Trophoblast cell (in vitro differentiated cells and primary cell): Measurements from ENCODE around the gene OBSCN.
A peak's percentile ranks its signal among the peaks of the same experiment; 100 is the strongest.
"Not testable (repeated sequence)": the region's sequence is repeated elsewhere in the genome, so short reads cannot be mapped to it uniquely, and the experiment has no call there.

ENCODE experiments used
- DNase-seq, 2 donors: peaks; one replicate each; pipeline ENCODE4 v3.0.0-alpha.2; 2016
- H2AFZ ChIP-seq: 2 replicates; pipeline ENCODE4 v1.6.1; 2013; ENCODE audit warnings: low read length, moderate library complexity, mild to moderate bottlenecking; ENCODE audit not compliant: insufficient read depth, poor library complexity
- H2AK5ac ChIP-seq: 2 replicates; pipeline ENCODE4 v1.6.1; 2013; ENCODE audit warnings: mild to moderate bottlenecking, low read length
- H2BK120ac ChIP-seq: 2 replicates; pipeline ENCODE4 v1.6.1; 2013; ENCODE audit warnings: low read length, mild to moderate bottlenecking, moderate library complexity; ENCODE audit not compliant: insufficient read depth, poor library complexity
- H2BK12ac ChIP-seq: 2 replicates; pipeline ENCODE4 v1.6.1; 2013; ENCODE audit warnings: mild to moderate bottlenecking, low read length, moderate library complexity
- H2BK5ac ChIP-seq: 2 replicates; pipeline ENCODE4 v1.6.1; 2013; ENCODE audit warnings: low read length, low read depth, moderate library complexity, mild to moderate bottlenecking; ENCODE audit not compliant: poor library complexity
- H3K14ac ChIP-seq: 2 replicates; pipeline ENCODE4 v1.6.1; 2013; ENCODE audit warnings: mild to moderate bottlenecking, low read length
- H3K18ac ChIP-seq: 2 replicates; pipeline ENCODE4 v1.6.1; 2013; ENCODE audit warnings: mild to moderate bottlenecking, low read length
- H3K23ac ChIP-seq: 2 replicates; pipeline ENCODE4 v1.6.1; 2013; ENCODE audit warnings: low read length
- H3K27ac ChIP-seq: 2 replicates; pipeline ENCODE4 v1.5.1; 2013; ENCODE audit warnings: low read depth, mild to moderate bottlenecking, inconsistent platforms, low read length, moderate library complexity
- H3K27me3 ChIP-seq: 2 replicates; pipeline ENCODE4 v1.6.1; 2013; ENCODE audit warnings: inconsistent platforms, mild to moderate bottlenecking, low read length, moderate library complexity; ENCODE audit not compliant: insufficient read depth
- H3K36me3 ChIP-seq, 2 experiments: 1 replicate in 1 of 2; 2 replicates in 1 of 2; pipeline ENCODE4 v1.6.1; 2013; ENCODE audit warnings: low read length in 2 of 2, mild to moderate bottlenecking in 2 of 2, moderate library complexity in 1 of 2; ENCODE audit not compliant: insufficient read depth in 2 of 2, control insufficient read depth in 1 of 2
- H3K4ac ChIP-seq: 2 replicates; pipeline ENCODE4 v1.6.1; 2013; ENCODE audit warnings: low read depth, mild to moderate bottlenecking, low read length, moderate library complexity
- H3K4me1 ChIP-seq, 2 experiments: 1 replicate in 1 of 2; 2 replicates in 1 of 2; pipeline ENCODE4 v1.6.1; 2013; ENCODE audit warnings: low read length in 2 of 2, mild to moderate bottlenecking in 2 of 2, moderate library complexity in 1 of 2; ENCODE audit not compliant: insufficient read depth in 2 of 2, control insufficient read depth in 1 of 2
- H3K4me2 ChIP-seq: 2 replicates; pipeline ENCODE4 v1.6.1; 2013; ENCODE audit warnings: inconsistent platforms, mild to moderate bottlenecking, low read length, moderate library complexity
- H3K4me3 ChIP-seq: 2 replicates; pipeline ENCODE4 v1.5.1; 2013; ENCODE audit warnings: mild to moderate bottlenecking, low read depth, low read length, inconsistent platforms
- H3K79me1 ChIP-seq: one replicate; pipeline ENCODE4 v1.6.1; 2013; ENCODE audit warnings: low read length
- H3K79me2 ChIP-seq: 2 replicates; pipeline ENCODE4 v1.6.1; 2013; ENCODE audit warnings: low read length, mild to moderate bottlenecking; ENCODE audit not compliant: control insufficient read depth, insufficient read depth, poor library complexity
- H3K9ac ChIP-seq: 2 replicates; pipeline ENCODE4 v1.6.1; 2013; ENCODE audit warnings: mild to moderate bottlenecking, low read length
- H3K9me3 ChIP-seq: 2 replicates; pipeline ENCODE4 v1.6.1; 2013; ENCODE audit warnings: low read depth, mild to moderate bottlenecking, control low read depth, inconsistent platforms, low read length; ENCODE audit not compliant: insufficient read depth
- H4K12ac ChIP-seq: 2 replicates; pipeline ENCODE4 v1.6.1; 2013; ENCODE audit warnings: low read depth, mild to moderate bottlenecking, low read length, moderate library complexity
- H4K8ac ChIP-seq: 2 replicates; pipeline ENCODE4 v1.6.1; 2013; ENCODE audit warnings: low read depth, mild to moderate bottlenecking, low read length, moderate library complexity
- H4K91ac ChIP-seq: one replicate; pipeline ENCODE4 v1.6.1; 2013; ENCODE audit warnings: low read depth, mild to moderate bottlenecking, low read length, moderate library complexity
- WGBS: extraction: QIAGEN DNeasy Blood & Tissue Kit; methylation state at CpG from one replicate; pipeline ENCODE4 v1.1.7; 2013; ENCODE audit warnings: missing lambda C conversion rate; ENCODE audit not compliant: insufficient read length, insufficient coverage; ENCODE audit errors: extremely low coverage; 5-methylcytosine and 5-hydroxymethylcytosine counted together

Gene OBSCN

DNA sequence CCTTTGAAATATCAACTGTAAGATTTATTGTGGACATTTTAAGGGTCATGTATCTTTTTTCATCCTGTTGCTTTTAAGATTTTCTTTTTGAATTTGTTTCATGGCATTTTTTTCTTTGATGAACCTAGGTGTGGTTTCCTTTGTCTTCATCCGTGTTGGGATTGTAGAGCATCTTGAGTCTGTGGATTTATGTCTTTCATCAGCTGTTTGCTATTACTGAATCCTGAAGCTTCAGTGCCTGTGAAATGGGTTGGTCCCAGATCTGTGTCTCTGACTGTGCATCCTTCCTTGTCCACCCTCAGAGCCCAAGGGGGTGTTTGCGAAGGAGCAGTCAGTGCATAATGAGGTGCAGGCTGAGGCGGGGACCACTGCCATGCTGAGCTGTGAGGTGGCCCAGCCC, 37.3 kb downstream of the OBSCN start:
- H4K12ac ChIP-seq = no peak overlapping the region
- H2BK5ac ChIP-seq = no peak overlapping the region
- no peak overlapping the region for H3K4me3 ChIP-seq
- H3K4me1 ChIP-seq = no peaks in the 10 kb centered on the region
- no peak overlapping the region for H3K18ac ChIP-seq
- H3K27ac ChIP-seq = no peak overlapping the region
- no peak overlapping the region for H3K4me2 ChIP-seq
- no peaks in the 10 kb centered on the region for H3K27me3 ChIP-seq
- H2AK5ac ChIP-seq = no peak overlapping the region
- DNase-seq = no peak
- no peak overlapping the region for H4K8ac ChIP-seq
- H2BK120ac ChIP-seq = no peak overlapping the region
- no CpG with 5 or more reads among the region's 3 CpGs for WGBS
- H3K23ac ChIP-seq = no peak overlapping the region
- H3K79me2 ChIP-seq = no peaks in the 10 kb centered on the region
- no peak overlapping the region for H3K4ac ChIP-seq
- no peak overlapping the region for H3K9ac ChIP-seq
- H2BK12ac ChIP-seq = no peak overlapping the region
- H3K14ac ChIP-seq = no peak overlapping the region
- H2AFZ ChIP-seq = no peak overlapping the region
- H3K9me3 ChIP-seq = peaks cover 26% of the 10 kb centered on the region
- H3K79me1 ChIP-seq = no peaks in the 10 kb centered on the region
- peaks cover 22 to 34% of the 10 kb centered on the region in 2 experiments for H3K36me3 ChIP-seq
- H4K91ac ChIP-seq = no peak overlapping the region

GRCh38 chr1:228246216-228246900, 38.5 kb downstream of the OBSCN start:
- no CpG with 5 or more reads among the region's 8 CpGs for WGBS

DNA sequence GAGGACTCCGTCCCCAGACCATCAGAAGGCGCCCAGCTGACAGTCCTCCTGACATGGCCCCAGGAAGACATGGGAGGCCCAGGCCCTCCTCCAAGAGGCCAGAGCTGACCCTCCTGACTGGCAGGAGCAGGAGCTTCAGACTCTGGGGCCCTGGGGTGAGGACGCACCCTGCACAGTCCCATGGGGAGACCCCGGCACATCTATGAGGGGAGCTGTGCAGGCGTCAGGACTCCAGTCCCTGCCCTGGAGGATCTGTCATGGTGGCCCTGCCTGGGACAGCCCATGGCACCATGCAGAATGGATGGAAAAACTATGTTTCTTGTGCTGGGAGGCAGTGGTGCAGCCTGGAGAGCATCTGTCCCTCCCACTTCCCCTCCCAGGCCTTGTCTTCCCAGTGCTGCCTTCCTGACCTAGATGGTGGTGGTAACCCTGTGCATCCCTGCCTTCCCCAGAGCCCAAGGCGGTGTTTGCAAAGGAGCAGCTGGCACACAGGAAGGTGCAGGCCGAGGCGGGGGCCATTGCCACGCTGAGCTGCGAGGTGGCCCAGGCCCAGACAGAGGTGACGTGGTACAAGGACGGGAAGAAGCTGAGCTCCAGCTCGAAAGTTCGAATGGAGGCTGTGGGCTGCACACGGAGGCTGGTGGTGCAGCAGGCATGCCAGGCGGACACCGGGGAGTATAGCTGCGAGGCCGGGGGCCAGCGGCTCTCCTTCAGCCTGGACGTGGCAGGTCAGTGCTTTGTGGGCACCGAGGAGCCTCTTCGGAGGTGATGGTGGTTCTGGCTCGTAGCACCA, 41.9 kb downstream of the OBSCN start:
- Histone ChIP-seq H3K23ac (no peak overlapping the region), H3K27me3 (no peaks in the 10 kb centered on the region), H3K9me3 (peaks cover 7% of the 10 kb centered on the region), H3K79me1 (no peaks in the 10 kb centered on the region), H2BK120ac (no peak overlapping the region), H4K91ac (no peak overlapping the region), H4K8ac (no peak overlapping the region), H3K4me3 (no peak overlapping the region), H3K18ac (no peak overlapping the region), H3K4me2 (no peak overlapping the region), H2AFZ (no peak overlapping the region), H3K4ac (no peak overlapping the region), H3K9ac (no peak overlapping the region), H3K79me2 (no peaks in the 10 kb centered on the region), H3K36me3 (peaks cover 18 to 20% of the 10 kb centered on the region in 2 experiments), H3K4me1 (no peaks in the 10 kb centered on the region), H4K12ac (no peak overlapping the region), H3K27ac (no peak overlapping the region), H2AK5ac (no peak overlapping the region), H2BK12ac (no peak overlapping the region), H2BK5ac (no peak overlapping the region), H3K14ac (no peak overlapping the region)
- no peak for DNase-seq
- no CpG with 5 or more reads among the region's 24 CpGs for WGBS

More at GRCh38 chr1:228246216-228246900, 38.5 kb downstream of the OBSCN start:
- Histone ChIP-seq H4K12ac (no peak overlapping the region), H3K79me2 (no peaks in the 10 kb centered on the region), H3K14ac (no peak overlapping the region), H3K4ac (no peak overlapping the region), H2AK5ac (no peak overlapping the region), H3K4me2 (no peak overlapping the region), H3K9me3 (peaks cover 17% of the 10 kb centered on the region), H2BK5ac (no peak overlapping the region), H4K8ac (no peak overlapping the region), H3K27ac (no peak overlapping the region), H3K36me3 (peaks cover 26 to 29% of the 10 kb centered on the region in 2 experiments), H2BK120ac (no peak overlapping the region), H3K4me3 (peak overlapping the region; percentile 23), H2BK12ac (no peak overlapping the region), H3K23ac (no peak overlapping the region), H2AFZ (no peak overlapping the region), H3K27me3 (no peaks in the 10 kb centered on the region), H3K4me1 (no peaks in the 10 kb centered on the region), H3K79me1 (no peaks in the 10 kb centered on the region), H3K18ac (no peak overlapping the region), H4K91ac (no peak overlapping the region), H3K9ac (no peak overlapping the region)
- no peak for DNase-seq

DNA sequence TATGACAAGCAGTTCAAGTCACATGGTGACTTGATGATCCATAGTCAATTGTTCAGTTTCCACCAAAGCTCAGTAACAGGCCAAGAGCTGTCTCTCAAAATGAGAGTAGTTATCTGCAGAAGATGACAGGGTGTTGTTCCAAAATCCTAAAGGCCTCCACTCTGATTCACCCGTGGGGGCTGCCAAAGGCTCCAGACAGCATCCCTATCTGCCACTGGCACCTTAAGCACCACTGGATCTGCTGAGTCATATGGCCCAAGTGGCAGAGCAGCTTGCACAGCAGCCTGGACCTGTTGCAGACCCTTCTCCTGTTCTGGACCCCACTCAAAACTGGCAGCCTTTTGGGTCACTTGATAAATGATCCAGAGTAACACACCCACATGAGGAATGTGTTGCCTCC, 44.6 kb downstream of the OBSCN start:
- no CpG with 5 or more reads among the region's 1 CpG for WGBS
- not testable (repeated sequence) for H3K9me3 ChIP-seq, H3K27ac ChIP-seq, H3K79me1 ChIP-seq, H3K23ac ChIP-seq, H2AK5ac ChIP-seq, H3K4ac ChIP-seq, H3K4me2 ChIP-seq, H3K4me1 ChIP-seq, H3K14ac ChIP-seq, H4K91ac ChIP-seq, H4K8ac ChIP-seq, H4K12ac ChIP-seq, H2AFZ ChIP-seq, H3K27me3 ChIP-seq, H2BK5ac ChIP-seq, DNase-seq, H3K4me3 ChIP-seq, H3K9ac ChIP-seq, H3K18ac ChIP-seq, H2BK120ac ChIP-seq, H3K79me2 ChIP-seq, H2BK12ac ChIP-seq
- peaks cover 12% of the 10 kb centered on the region in 2 experiments for H3K36me3 ChIP-seq
